PFSK-1 (cell line): ENCODE measurements around the gene HIP1.

Source experiments
- FOXP2 ChIP-seq: optimal IDR thresholded peaks from 2 replicates; pipeline ENCODE3; 2011; ENCODE audit warnings: borderline replicate concordance, control low read depth, inconsistent platforms; ENCODE audit not compliant: insufficient read depth; ENCODE audit errors: extremely low read length, extremely low read depth
- POLR2AphosphoS5 ChIP-seq: IDR thresholded peaks from 2 replicates; pipeline ENCODE4 v1.6.1; 2012; ENCODE audit warnings: low read depth, mild to moderate bottlenecking, control low read depth, low read length, moderate library complexity
- SIN3A ChIP-seq: IDR thresholded peaks from 2 replicates; pipeline ENCODE4 v1.6.1; 2012; ENCODE audit warnings: mild to moderate bottlenecking, low read length, moderate library complexity, borderline replicate concordance; ENCODE audit not compliant: insufficient read depth
- TAF1 ChIP-seq: IDR thresholded peaks from 2 replicates; pipeline ENCODE4 v1.6.1; 2012; ENCODE audit warnings: low read length, control low read depth, borderline replicate concordance; ENCODE audit not compliant: insufficient read depth
- TF ChIP-seq, protein P1 (sequence below), 2 experiments: IDR thresholded peaks; 2 replicates each; pipeline versions ENCODE4 v1.6.1 to v1.8.0; 2011 to 2012; ENCODE audit warnings: low read depth in 2 of 2, low read length in 2 of 2, control low read depth in 1 of 2, inconsistent platforms in 1 of 2, mild to moderate bottlenecking in 1 of 2, moderate library complexity in 1 of 2; ENCODE audit not compliant: insufficient read depth in 1 of 2

The HIP1 gene

DNA sequence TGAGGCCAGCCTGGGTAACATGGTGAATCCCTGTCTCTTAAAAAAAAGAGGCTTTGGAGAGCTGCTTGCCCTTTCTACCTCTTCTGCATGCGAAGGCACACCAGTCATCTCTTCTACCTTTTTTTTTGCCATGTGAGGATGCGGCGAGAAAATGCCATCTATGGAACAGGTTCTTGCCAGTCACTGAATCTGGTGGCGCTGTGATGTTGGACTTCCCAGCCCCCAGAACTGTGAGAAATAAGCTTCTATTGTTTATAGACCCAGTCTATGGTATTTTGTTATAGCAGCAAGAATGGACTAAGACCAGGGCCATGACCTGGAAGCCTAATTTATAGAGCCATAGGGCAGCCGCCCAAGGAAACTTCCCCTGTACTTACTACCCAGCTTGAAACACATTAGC is 112.9 kb downstream of the HIP1 start:
- TF ChIP-seq POLR2AphosphoS5 (no peak), TAF1 (no peak), FOXP2 (no peak), SIN3A (no peak)
- TF ChIP-seq, protein P1, sequence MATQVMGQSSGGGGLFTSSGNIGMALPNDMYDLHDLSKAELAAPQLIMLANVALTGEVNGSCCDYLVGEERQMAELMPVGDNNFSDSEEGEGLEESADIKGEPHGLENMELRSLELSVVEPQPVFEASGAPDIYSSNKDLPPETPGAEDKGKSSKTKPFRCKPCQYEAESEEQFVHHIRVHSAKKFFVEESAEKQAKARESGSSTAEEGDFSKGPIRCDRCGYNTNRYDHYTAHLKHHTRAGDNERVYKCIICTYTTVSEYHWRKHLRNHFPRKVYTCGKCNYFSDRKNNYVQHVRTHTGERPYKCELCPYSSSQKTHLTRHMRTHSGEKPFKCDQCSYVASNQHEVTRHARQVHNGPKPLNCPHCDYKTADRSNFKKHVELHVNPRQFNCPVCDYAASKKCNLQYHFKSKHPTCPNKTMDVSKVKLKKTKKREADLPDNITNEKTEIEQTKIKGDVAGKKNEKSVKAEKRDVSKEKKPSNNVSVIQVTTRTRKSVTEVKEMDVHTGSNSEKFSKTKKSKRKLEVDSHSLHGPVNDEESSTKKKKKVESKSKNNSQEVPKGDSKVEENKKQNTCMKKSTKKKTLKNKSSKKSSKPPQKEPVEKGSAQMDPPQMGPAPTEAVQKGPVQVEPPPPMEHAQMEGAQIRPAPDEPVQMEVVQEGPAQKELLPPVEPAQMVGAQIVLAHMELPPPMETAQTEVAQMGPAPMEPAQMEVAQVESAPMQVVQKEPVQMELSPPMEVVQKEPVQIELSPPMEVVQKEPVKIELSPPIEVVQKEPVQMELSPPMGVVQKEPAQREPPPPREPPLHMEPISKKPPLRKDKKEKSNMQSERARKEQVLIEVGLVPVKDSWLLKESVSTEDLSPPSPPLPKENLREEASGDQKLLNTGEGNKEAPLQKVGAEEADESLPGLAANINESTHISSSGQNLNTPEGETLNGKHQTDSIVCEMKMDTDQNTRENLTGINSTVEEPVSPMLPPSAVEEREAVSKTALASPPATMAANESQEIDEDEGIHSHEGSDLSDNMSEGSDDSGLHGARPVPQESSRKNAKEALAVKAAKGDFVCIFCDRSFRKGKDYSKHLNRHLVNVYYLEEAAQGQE (IDR thresholded peaks at IDR 0.05; ENCODE audit: insufficient read depth in 1 of 2, low read depth in 2 of 2, low read length in 2 of 2) = no peak

DNA sequence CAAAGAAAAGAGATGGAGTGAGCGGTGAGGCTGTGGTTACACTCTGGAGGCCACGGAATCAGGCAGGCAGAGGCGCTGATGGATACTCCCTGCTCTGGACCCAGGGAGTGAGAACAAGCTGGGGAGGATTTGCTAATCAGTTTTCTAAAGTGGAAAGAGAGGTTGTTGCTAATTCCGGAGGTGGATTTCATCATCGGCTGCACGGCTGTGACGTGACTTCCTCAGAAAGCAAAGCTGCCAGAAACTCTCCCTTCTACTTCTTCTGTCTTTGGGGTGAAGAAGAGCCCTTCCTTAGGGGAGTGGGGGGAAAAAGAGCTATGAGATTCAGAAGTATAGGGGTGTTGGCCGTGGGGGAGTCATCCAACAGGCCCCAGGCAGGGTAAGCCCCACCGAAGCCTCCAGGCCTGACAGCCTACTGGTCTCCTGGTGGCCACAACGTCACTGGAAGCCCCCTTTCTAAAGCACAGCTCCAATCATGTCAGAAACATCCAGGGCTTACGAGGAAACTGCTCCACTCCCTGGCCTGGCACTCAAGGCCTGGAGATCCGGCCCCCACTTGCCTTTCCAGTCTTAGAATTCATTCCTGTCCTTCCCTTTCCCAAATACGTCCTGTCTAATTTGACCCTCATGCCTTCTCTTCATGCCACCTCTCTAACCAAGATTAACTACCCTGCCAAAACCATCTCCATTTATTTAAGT is 114.5 kb downstream of the HIP1 start:
- TF ChIP-seq POLR2AphosphoS5 = peak; percentile 36; the same call in 1 of the 2 replicates
- no peak for TF ChIP-seq FOXP2

DNA sequence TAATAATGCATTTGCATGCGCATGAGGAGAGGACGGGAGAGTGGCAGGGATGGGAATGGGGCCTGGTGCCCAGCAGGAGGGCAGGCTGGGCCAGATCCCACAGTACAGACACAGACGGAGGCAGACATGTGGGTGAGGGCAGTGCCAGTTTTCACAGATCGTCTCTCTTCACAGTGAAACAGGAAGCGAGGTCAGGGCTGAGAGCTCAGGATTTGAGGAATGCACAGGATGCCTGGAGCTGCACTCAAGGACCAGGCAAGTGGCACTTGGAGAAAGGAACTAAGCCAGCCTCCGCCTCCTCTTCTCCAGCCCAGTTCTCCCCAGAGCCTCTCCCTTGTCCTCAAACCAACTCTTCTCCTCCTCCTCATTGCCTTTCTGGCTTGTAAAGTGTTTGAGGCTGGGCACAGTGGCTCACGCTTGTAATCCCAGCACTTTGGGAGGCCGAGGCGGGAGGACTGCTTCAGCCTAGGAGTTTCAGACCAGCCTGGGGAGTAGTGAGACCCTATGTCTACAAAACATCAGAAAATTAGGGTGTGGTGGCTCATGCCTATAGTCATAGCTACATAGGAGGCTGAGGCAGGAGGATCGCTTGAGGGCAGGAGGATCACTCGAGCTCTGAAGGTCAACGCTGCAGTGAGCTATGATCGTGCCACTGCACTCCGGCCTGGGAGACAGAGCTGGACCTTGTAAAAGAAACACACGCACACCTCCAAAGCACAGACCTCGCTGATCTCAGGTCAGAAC is 115.2 kb downstream of the HIP1 start:
- TF ChIP-seq FOXP2 (no peak), SIN3A (no peak), TAF1 (no peak), POLR2AphosphoS5 (no peak)
- TF ChIP-seq, protein P1 (IDR thresholded peaks at IDR 0.05; ENCODE audit: insufficient read depth in 1 of 2, low read depth in 2 of 2, low read length in 2 of 2) = no peak

GRCh38 chr7:75621124-75621523 is 117.6 kb downstream of the HIP1 start:
- TF ChIP-seq FOXP2 (no peak), SIN3A (no peak), POLR2AphosphoS5 (no peak), TAF1 (no peak)
- TF ChIP-seq, protein P1 (IDR thresholded peaks at IDR 0.05; ENCODE audit: insufficient read depth in 1 of 2, low read depth in 2 of 2, low read length in 2 of 2) = no peak

DNA sequence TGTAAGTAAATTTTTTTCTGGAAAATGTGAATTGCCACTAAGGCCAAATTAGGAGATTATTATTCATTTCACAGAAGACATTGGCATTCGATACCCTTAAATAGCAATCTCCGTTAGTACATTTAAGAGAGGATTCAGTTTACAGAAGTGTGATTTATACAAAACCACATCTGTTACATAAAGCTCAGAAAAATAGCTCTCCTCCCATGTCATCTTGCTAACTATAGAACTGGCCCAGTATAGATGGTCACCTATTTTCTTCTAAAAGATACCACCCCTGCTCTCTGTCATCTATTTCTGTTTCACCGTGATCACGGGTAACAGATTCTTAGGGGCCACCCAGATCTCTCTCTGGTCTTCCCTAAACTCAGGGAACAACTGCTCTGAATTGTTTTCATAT is 119.1 kb downstream of the HIP1 start:
- no peak for TF ChIP-seq FOXP2
- no peak for TF ChIP-seq POLR2AphosphoS5
- TF ChIP-seq, protein P1 (IDR thresholded peaks at IDR 0.05; ENCODE audit: insufficient read depth in 1 of 2, low read depth in 2 of 2, low read length in 2 of 2) = no peak
- TF ChIP-seq TAF1 = no peak
- no peak for TF ChIP-seq SIN3A
